22Rv1 (cell line): ENCODE results near the gene SLC10A1.

Experiments
- ZFX ChIP-seq: fragments of 450-650 bp; IDR thresholded peaks from 2 replicates; pipeline ENCODE4 v1.6.1; 2017; ENCODE audit warnings: antibody characterized with exemption, borderline replicate concordance
- TF ChIP-seq, protein P1 (sequence below): fragments of 450-650 bp; IDR thresholded peaks from 2 replicates; pipeline ENCODE4 v1.5.1; 2017; ENCODE audit warnings: mild to moderate bottlenecking

DNA sequence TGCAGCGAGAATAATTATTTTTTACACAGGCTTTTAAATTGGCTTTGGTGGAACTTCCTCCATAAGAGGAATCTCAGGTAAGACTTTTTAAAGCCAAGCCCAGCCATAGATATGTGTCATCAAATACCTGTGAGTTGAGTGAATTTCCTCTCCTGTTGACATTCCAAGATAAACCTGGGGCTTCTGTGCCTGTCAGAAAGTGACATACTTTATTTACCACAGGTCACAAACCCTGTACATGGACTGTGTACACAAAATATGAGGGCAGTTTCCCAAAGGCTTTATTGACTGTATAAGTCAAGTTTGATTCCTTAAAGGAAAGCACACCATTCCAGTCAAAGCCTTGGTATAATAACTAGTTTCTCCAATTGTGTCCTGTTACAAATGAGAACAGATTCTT, 56.0 kb downstream of the SLC10A1 start:
- TF ChIP-seq, protein P1, sequence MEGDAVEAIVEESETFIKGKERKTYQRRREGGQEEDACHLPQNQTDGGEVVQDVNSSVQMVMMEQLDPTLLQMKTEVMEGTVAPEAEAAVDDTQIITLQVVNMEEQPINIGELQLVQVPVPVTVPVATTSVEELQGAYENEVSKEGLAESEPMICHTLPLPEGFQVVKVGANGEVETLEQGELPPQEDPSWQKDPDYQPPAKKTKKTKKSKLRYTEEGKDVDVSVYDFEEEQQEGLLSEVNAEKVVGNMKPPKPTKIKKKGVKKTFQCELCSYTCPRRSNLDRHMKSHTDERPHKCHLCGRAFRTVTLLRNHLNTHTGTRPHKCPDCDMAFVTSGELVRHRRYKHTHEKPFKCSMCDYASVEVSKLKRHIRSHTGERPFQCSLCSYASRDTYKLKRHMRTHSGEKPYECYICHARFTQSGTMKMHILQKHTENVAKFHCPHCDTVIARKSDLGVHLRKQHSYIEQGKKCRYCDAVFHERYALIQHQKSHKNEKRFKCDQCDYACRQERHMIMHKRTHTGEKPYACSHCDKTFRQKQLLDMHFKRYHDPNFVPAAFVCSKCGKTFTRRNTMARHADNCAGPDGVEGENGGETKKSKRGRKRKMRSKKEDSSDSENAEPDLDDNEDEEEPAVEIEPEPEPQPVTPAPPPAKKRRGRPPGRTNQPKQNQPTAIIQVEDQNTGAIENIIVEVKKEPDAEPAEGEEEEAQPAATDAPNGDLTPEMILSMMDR = no peak
- no peak for TF ChIP-seq ZFX
